ENCODE measurements around the gene DPP3.

GRCh38 chr11:66459138-66459778, 21.0 kb upstream of the DPP3 start:
- TF ChIP-seq CTCF (IDR thresholded peaks at IDR 0.05) (no peak), EZH2 (IDR thresholded peaks at IDR 0.05; ENCODE audit: borderline replicate concordance, insufficient read depth, low read depth, low read length, poor library complexity, severe bottlenecking) (no peak)

All from B cell (primary cell).